Gastroesophageal sphincter (tissue), 4 donors: ENCODE results near the gene PARM1. TPM values are rescaled to one million over a fixed set of nuclear protein-coding genes. Genes with fewer than 3 reads are reported as not detected.

Experiments
- ATAC-seq: fragments of 150-250 bp; one replicate; pipeline ENCODE4 v1.9.1; 2016; ENCODE audit warnings: mild to moderate bottlenecking, moderate library complexity
- H3K27ac ChIP-seq, 4 donors: fragments of 200-600 bp; sonication (generic) in 3 of 4; 1 replicate in 3 of 4; 2 replicates in 1 of 4; pipeline ENCODE4 v1.5.1; 2016 to 2019
- H3K27me3 ChIP-seq: fragments of 200-600 bp; sonication (generic); one replicate; pipeline ENCODE4 v1.5.1; 2019
- H3K36me3 ChIP-seq, 2 donors: fragments of 200-600 bp; sonication (generic); one replicate each; pipeline ENCODE4 v1.5.1; 2019; ENCODE audit warnings: control low read depth in 1 of 2
- H3K4me1 ChIP-seq, 3 donors: fragments of 200-600 bp; sonication (generic); 1 replicate in 2 of 3; 2 replicates in 1 of 3; pipeline ENCODE4 v1.5.1; 2016 to 2019; ENCODE audit warnings: control low read depth in 2 of 3
- H3K4me3 ChIP-seq, 2 donors: fragments of 200-600 bp; sonication (generic); one replicate each; pipeline ENCODE4 v1.5.1; 2019; ENCODE audit warnings: mild to moderate bottlenecking in 1 of 2, moderate library complexity in 1 of 2
- H3K9me3 ChIP-seq, 3 donors: fragments of 200-600 bp; sonication (generic); one replicate each; pipeline ENCODE4 v1.5.1; 2017 to 2019; ENCODE audit warnings: control low read depth in 2 of 3
- EP300 ChIP-seq: sonication (generic); formaldehyde crosslinking; IDR thresholded peaks from one replicate; pipeline ENCODE4 v1.6.1; 2017; ENCODE audit warnings: antibody characterized with exemption, mild to moderate bottlenecking
- POLR2A ChIP-seq, 2 donors: fragments of 450-650 bp; IDR thresholded peaks; one replicate each; pipeline ENCODE4 v1.6.1; 2017; ENCODE audit warnings: antibody characterized with exemption in 2 of 2, mild to moderate bottlenecking in 2 of 2, moderate library complexity in 1 of 2
- POLR2AphosphoS5 ChIP-seq: sonication (generic); formaldehyde crosslinking; IDR thresholded peaks from one replicate; pipeline ENCODE4 v1.6.1; 2017; ENCODE audit warnings: antibody characterized with exemption
- WGBS, 2 donors: methylation state at CpG; one replicate each; pipeline ENCODE4 v1.1.5; 2018; ENCODE audit warnings: low coverage in 1 of 2; 5-methylcytosine and 5-hydroxymethylcytosine counted together
- total RNA-seq, 4 donors: library from RNA; depleted of rRNA; stranded (reverse); fragments of >200 nt; gene quantifications; one replicate each; pipeline ENCODE4 v1.1.0, GENCODE V29; 2016
- TF ChIP-seq, protein P1 (sequence below), 4 experiments: fragments of 200-600 bp in 2 of 4; fragments of 450-650 bp in 2 of 4; sonication (generic) in 1 of 4; IDR thresholded peaks; one replicate each; pipeline ENCODE4 v1.5.1; 2017 to 2019; ENCODE audit warnings: antibody characterized with exemption in 4 of 4, mild to moderate bottlenecking in 2 of 4, moderate library complexity in 2 of 4

The PARM1 gene
- total RNA-seq, 4 donors from 2014 or later: 17.7 to 24.1 (median 21.4) TPM

DNA sequence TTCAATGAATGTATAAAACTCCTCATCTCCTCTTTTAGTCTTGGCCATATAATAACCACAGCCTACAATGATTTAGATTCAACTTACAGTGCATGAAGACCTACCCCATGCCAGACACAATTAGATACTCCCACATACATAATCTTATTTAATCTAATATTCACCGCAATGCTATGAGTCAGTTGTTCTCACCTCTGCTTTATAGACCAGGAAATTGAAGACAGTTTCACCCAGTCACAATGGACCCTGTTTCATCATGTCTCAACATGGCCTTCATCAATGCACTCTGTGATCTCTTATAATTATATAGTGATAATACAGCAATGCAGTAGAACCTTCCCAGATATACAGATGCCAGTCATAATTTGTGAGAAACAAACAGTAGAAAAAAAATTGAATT lies 148.6 kb downstream of the PARM1 start:
- ATAC-seq: no peak
- WGBS, 2 donors: 92 to 100% methylated on average over 1 of the region's 1 CpG
- H3K4me3 ChIP-seq: no peak overlapping the region

DNA sequence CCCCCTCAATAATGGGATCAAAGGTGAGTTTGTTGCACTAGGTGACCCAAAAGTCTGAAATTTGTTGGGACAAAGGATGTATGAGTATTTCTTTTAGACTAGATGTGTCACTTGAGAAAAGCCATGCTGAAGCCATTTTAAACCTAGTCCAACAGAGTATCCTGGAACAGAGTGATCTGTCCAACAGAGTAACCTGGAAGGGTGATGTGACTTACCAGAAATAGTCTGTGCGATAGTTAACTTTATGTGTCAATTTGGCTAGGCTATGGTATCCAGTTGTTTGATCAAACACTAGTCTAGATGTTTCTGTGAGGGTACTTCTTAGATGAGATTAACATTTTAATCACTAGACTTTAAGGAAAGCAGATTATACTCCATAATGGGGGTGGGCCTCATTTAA lies 154.5 kb downstream of the PARM1 start:
- Histone ChIP-seq H3K36me3 (no peaks in the 10 kb centered on the region), H3K4me3 (no peak overlapping the region), H3K4me1 (no peaks in the 10 kb centered on the region), H3K9me3 (no peaks in the 10 kb centered on the region), H3K27me3 (no peaks in the 10 kb centered on the region), H3K27ac (no peak overlapping the region)
- TF ChIP-seq EP300 (no peak), POLR2AphosphoS5 (no peak), POLR2A (IDR thresholded peaks at IDR 0.05) (no peak)
- TF ChIP-seq, protein P1, sequence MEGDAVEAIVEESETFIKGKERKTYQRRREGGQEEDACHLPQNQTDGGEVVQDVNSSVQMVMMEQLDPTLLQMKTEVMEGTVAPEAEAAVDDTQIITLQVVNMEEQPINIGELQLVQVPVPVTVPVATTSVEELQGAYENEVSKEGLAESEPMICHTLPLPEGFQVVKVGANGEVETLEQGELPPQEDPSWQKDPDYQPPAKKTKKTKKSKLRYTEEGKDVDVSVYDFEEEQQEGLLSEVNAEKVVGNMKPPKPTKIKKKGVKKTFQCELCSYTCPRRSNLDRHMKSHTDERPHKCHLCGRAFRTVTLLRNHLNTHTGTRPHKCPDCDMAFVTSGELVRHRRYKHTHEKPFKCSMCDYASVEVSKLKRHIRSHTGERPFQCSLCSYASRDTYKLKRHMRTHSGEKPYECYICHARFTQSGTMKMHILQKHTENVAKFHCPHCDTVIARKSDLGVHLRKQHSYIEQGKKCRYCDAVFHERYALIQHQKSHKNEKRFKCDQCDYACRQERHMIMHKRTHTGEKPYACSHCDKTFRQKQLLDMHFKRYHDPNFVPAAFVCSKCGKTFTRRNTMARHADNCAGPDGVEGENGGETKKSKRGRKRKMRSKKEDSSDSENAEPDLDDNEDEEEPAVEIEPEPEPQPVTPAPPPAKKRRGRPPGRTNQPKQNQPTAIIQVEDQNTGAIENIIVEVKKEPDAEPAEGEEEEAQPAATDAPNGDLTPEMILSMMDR (IDR thresholded peaks at IDR 0.05): no peak
- 83 to 88% methylated on average over 1 of the region's 1 CpG for WGBS, 2 donors
- ATAC-seq: no peak

More for the DNA sequence above, 148.6 kb downstream of the PARM1 start:
- no peaks in the 10 kb centered on the region for H3K27me3 ChIP-seq
- H3K4me1 ChIP-seq: no peaks in the 10 kb centered on the region
- TF ChIP-seq POLR2A (IDR thresholded peaks at IDR 0.05) (no peak), POLR2AphosphoS5 (no peak), EP300 (no peak)
- TF ChIP-seq, protein P1 (IDR thresholded peaks at IDR 0.05): no peak
- H3K27ac ChIP-seq: no peak overlapping the region
- peaks cover 0 to 10% (median 0%) of the 10 kb centered on the region in 3 donors for H3K9me3 ChIP-seq
- no peaks in the 10 kb centered on the region for H3K36me3 ChIP-seq

DNA sequence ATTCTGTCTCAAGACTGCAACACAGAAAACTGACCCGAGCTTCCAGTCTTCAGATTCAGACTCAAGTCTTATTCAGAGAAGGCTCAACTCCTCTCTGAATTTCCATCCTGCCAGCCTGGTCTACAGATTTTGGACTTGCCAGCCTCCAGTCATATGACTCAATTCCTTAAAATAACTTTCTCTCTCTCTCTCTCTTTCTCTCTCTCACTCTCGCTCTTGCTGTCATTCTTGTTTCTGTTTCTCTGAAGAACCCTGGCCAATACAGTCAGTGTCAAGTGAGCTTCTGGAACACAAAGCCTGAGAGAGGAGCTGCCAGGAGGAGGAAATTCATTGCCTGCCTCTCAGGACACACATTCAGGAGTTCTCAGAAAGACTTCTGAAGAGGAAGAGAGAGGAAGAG lies 154.9 kb downstream of the PARM1 start:
- no peaks in the 10 kb centered on the region for H3K9me3 ChIP-seq
- H3K27ac ChIP-seq: no peak overlapping the region
- H3K27me3 ChIP-seq: no peaks in the 10 kb centered on the region
- TF ChIP-seq, protein P1 (IDR thresholded peaks at IDR 0.05): no peak
- no peak for TF ChIP-seq POLR2A (IDR thresholded peaks at IDR 0.05)
- no peak for ATAC-seq
- 75 to 80% methylated on average over 1 to 2 of the region's 2 CpGs for WGBS, 2 donors
- H3K36me3 ChIP-seq: no peaks in the 10 kb centered on the region
- H3K4me1 ChIP-seq: no peaks in the 10 kb centered on the region
- no peak overlapping the region for H3K4me3 ChIP-seq

DNA sequence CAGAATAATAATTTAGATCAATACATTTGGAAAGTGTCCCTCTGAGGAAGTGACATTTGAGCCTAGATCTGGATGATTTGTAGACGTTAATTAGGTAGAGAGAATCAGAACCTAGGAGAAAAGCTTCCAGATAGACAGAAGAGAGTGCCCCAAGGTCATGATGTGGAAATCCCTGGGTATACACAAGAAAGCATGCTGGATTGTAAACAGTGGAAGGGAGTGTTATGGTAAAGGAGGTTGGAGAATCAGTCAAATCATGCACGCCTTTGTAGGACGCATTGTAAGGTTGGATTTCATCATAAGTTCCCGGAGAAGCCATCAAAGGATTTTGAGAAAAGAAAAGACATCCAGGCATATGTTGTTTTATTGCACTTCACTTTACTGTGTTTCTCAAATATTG lies 156.3 kb downstream of the PARM1 start:
- H3K27me3 ChIP-seq: no peaks in the 10 kb centered on the region
- H3K36me3 ChIP-seq: no peaks in the 10 kb centered on the region
- H3K9me3 ChIP-seq: no peaks in the 10 kb centered on the region
- H3K4me3 ChIP-seq: no peak overlapping the region
- TF ChIP-seq POLR2AphosphoS5: no peak
- no peak for TF ChIP-seq EP300
- no peak for TF ChIP-seq POLR2A (IDR thresholded peaks at IDR 0.05)
- TF ChIP-seq, protein P1 (IDR thresholded peaks at IDR 0.05): no peak
- no peak for ATAC-seq
- 76 to 78% methylated on average over 4 of the region's 4 CpGs for WGBS, 2 donors
- no peaks in the 10 kb centered on the region for H3K4me1 ChIP-seq
- H3K27ac ChIP-seq: no peak overlapping the region

DNA sequence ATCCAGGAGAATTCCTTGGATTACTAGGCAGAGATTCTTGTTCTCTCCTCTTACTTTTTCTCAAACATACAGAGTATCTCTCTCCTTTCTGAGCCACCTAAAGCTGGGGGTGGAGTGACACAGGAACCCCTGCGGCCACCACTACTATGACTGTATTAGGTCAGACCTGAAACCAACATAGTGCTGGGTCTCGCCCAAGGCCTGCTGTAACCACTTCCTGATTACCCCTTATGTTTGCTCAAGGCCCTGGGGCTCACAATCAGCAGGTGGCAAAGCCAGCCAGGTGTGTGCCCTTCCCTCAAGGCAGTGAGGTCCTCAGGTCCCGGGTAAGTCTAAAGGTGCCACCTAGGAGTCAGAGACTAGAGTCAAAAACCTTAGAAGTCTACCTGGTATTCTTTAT lies 166.4 kb downstream of the PARM1 start:
- H3K4me3 ChIP-seq: no peak overlapping the region
- TF ChIP-seq EP300 (no peak), POLR2A (IDR thresholded peaks at IDR 0.05) (no peak), POLR2AphosphoS5 (no peak)
- TF ChIP-seq, protein P1 (IDR thresholded peaks at IDR 0.05): no peak
- no peak for ATAC-seq
- no peaks in the 10 kb centered on the region for H3K36me3 ChIP-seq
- no peaks in the 10 kb centered on the region for H3K4me1 ChIP-seq
- H3K27ac ChIP-seq: no peak overlapping the region
- H3K9me3 ChIP-seq: peaks cover 0 to 23% (median 0%) of the 10 kb centered on the region in 3 donors
- WGBS, 2 donors: 86 to 100% methylated on average over 1 of the region's 3 CpGs
- H3K27me3 ChIP-seq: no peaks in the 10 kb centered on the region

Other genes starting within 250 kb of the PARM1 start
- gene BTC, start 138.6 kb upstream of the PARM1 start, total RNA-seq: 10 to 100 TPM; 40.1 to 77.3 (median 62.5) TPM